Measurements from ENCODE around the gene EHMT2.

Gene EHMT2

GRCh38 chr6:31877651-31878161 is 19.8 kb downstream of the EHMT2 start:
- no peak for DNase-seq (ENCODE audit: insufficient read length, low spot score)
- FAIRE-seq = no peak
- TF ChIP-seq CTCF (IDR thresholded peaks at IDR 0.05; ENCODE audit: insufficient read depth, missing control alignments) = no peak

GRCh38 chr6:31877125-31877650 is 20.3 kb downstream of the EHMT2 start:
- FAIRE-seq (no peak), DNase-seq (ENCODE audit: insufficient read length, low spot score) (no peak)
- no peak for TF ChIP-seq CTCF (IDR thresholded peaks at IDR 0.05; ENCODE audit: insufficient read depth, missing control alignments)

DNA sequence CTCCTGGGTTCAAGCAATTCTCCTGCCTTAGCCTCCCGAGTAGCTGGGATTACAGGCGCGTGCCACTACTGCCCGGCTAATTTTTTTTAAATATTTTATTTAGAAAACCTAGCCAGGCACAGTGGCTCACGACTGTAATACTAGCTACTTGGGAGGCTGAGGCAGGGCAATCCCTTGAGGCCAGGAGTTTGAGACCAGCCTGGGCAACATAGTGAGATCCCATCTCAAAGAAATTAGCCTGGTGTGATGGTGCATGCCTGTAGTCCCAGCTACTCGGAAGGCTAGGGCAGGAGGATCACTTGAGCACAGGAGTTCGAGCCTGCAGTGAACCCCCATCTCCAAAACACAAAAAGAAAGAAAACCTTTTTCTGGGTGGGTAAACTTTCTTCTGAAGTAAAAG is 21.1 kb downstream of the EHMT2 start:
- no peak for DNase-seq (ENCODE audit: insufficient read length, low spot score)
- FAIRE-seq = no peak
- TF ChIP-seq CTCF (IDR thresholded peaks at IDR 0.05; ENCODE audit: insufficient read depth, missing control alignments) = no peak

GRCh38 chr6:31875877-31876276 is 21.6 kb downstream of the EHMT2 start:
- DNase-seq (ENCODE audit: insufficient read length, low spot score) (no peak), FAIRE-seq (no peak)
- no peak for TF ChIP-seq CTCF (IDR thresholded peaks at IDR 0.05; ENCODE audit: insufficient read depth, missing control alignments)

- FAIRE-seq (no peak), DNase-seq (ENCODE audit: insufficient read length, low spot score) (no peak)
- no peak for TF ChIP-seq CTCF (IDR thresholded peaks at IDR 0.05; ENCODE audit: insufficient read depth, missing control alignments)
Measured at GRCh38 chr6:31874836-31875572, 22.5 kb downstream of the EHMT2 start.

- FAIRE-seq (no peak), DNase-seq (ENCODE audit: insufficient read length, low spot score) (no peak)
- no peak for TF ChIP-seq CTCF (IDR thresholded peaks at IDR 0.05; ENCODE audit: insufficient read depth, missing control alignments)
Measured at GRCh38 chr6:31874084-31874670, 23.3 kb downstream of the EHMT2 start.
